ENCODE data around the gene GNE.
"Not testable (repeated sequence)": the region's sequence is repeated elsewhere in the genome, so short reads cannot be mapped to it uniquely, and the experiment has no call there.

GNE gene

DNA sequence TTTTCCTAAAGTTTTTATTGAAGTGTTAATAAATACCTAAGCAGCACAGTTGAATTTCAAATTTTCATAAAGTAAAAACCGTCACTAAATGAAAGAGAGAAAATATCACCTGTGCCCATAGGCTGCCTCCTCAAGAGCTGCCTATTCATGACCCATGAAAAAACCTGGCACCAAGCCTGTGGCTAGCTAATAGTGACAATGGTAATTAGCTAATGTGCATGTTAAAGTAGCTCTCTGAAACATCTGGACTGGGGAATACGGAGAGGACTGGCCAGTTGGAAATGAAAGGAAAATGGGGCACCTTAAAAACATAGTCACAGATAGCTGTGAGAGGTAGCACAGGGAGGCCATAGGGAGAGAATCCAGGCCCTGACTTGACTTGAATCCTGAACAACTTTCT lies 5.4 kb upstream of the GNE start:
- no peak for DNase-seq

- DNase-seq: peak in 1 of 2 donors; percentile 3
These were observed 817 bp upstream of the GNE start for GRCh38 chr9:36258996-36259533.

DNA sequence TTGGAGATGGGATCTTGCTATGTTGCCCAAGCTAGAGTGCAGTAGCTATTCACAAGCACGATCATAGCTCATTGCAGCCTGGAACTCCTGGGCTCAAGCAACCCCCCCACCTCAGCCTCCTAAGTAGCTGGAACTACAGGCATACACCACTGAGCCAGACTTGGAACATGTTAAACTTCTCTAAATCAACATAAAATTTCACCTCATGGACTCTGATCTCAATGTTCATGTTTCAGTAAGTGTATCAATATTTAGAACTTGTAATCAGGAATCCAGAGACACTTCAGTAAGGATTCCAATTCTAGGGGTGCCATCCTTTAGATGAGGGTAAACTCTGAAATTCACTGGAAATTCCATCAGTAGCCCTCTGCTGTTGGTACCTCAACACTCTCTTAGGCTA lies 6.8 kb downstream of the GNE start:
- DNase-seq: no peak

DNA sequence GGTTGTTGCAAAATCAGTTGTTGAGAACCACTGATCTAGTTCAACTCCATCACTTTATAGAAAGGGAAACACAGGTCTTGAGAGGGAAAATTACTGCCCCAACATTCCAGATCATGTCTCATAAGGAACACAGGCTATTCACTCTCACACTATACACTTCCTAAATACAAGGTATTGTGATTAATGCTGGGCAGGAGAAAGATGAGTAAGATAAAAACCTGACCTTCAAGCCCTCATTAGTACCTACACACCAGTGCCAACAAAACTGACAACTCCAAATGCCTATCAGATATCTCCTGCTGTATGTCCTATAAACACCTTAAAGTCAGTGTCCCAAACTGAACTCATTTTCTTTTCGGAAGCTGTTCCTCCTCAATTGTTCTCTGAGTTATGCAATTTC lies 8.2 kb downstream of the GNE start:
- DNase-seq: no peak

DNA sequence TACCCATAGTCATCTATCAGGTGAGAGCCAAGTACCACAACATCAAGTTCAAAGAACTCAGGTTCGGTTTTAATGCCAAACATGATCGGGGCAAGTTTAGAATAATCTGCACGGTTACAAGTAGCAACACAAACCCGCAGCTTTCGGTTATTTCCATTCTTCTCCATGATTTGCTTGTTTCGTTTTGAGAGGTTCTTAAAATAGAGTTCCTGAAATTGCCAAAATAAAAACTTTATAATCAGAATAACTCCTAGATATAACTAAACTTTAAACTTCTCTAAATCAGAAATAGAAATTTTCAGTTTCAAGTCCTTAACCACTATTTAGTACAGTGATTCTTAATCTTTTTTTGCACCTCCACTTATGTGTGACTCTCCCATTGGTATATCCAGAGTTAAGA lies 9.1 kb downstream of the GNE start:
- no peak for DNase-seq

GRCh38 chr9:36248061-36248460 lies 10.2 kb downstream of the GNE start:
- DNase-seq: peak in 1 of 2 donors; percentile 58

DNA sequence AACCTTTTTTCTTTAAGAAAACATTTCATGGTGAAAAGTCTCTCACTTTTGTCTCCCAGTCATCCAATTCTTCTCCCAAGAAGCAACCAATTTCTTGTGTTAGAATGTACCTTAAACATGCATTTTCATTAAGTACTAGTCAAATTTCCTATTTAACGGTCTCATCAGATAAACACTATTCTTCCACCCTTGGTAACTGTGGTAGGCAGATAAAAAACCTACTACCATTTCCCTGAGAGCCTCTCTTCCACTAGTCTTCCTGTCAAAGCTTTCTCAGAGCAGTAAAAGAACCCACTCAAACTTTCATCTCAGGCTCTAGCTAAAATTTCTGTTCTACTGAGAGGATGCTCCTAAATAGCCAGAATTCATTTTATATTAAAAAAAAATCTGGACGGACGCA lies 10.9 kb downstream of the GNE start:
- no peak for DNase-seq

GRCh38 chr9:36245906-36246305 lies 12.3 kb downstream of the GNE start:
- DNase-seq: no peak

DNA sequence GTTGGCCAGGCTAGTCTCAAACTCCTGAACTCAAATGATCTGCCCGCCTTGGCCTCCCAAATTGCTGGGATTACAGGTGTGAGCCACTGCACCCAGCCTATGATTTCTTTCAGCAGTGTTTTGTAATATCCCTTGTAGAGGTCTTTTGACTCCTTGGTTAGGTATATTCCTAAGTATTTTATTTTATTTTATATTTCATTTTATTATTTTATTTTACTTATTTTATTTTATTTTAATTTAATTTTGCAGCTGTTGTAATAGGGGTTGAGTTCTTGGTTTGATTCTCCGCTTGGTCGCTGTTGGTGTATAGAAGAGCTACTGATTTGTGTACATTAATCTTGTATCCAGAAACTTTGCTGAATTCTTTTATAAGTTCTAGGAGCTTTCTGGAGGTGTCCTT lies 18.6 kb downstream of the GNE start:
- DNase-seq: not testable (repeated sequence)

DNA sequence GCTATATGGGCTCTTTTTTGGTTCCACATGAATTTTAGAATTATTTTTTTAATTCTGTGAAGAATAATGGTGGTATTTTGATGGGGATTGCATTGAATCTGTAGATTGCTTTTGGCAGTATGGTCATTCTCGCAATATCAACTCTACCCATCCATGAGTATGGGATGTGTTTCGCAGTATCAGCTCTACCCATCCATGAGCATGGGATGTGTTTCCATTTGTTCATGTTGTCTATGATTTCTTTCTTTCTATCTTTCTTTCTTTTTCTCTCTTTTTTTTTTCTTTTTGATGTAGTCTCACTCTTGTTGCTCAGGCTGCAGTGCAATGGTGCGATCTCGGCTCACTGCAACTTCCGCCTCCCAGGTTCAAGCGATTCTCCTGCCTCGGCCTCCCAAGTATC lies 19.0 kb downstream of the GNE start:
- DNase-seq: not testable (repeated sequence)

DNA sequence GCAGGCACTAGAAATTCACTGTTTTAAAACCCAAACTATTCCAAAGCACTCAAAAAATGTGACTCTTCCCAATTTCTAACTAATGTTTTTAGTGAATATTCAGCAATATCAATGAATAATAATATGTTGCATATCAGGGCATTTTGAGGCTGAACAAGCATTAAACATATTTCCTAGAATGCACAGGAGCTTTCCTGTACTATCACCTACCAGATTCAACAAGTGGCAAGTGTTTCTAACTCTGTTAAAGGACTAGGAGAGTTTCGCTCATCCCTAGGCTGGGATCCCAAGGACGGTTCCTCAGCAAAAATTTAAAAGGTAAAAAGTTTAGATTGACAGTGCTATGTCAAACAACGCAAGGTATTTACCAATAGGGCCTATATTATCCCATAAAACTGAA lies 21.0 kb downstream of the GNE start:
- DNase-seq: no peak

GRCh38 chr9:36222449-36222848 lies 35.8 kb downstream of the GNE start:
- no peak for DNase-seq

DNA sequence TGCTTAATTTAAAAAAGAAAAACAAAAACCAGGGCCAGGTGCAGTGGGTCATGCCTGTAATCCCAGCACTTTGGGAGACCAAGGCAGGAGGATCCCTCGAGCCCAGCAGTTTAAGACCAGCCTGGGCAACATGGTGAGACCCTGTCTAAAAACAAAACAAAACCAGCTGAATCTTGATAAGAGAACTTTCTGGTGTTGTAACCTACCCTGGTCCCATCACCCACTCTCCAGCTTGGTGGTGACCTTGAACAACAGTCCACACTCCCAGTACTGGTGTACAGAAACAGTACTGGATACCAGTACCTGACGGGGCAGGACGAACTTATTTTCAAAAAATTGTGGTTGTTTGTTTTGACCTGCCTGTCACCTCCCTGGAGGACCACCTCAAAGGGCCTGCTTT lies 36.6 kb downstream of the GNE start:
- DNase-seq: no peak

GRCh38 chr9:36218411-36218901 lies 39.8 kb downstream of the GNE start:
- peak in 1 of 2 donors; percentile 15 for DNase-seq

DNA sequence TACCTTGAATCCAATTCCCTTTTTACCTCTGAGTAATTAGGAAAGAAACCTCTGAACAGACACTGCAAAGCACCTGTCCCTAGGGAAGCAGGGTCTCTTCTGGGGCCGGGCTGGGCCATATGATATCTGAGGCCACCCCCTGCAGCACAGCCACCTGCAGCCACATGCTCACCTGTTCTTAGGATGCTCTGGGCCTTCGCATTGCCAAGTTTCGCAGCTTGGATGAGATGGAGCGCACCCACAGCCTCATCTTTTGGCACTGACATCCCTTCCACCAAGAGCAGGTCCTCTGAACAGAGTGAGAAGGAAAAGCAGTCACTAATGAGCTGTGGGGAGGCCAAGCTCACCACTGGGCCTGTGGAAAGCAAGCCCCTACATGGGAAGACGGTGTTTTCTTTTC lies 40.2 kb downstream of the GNE start:
- DNase-seq: no peak

GRCh38 chr9:36217256-36217968 lies 40.8 kb downstream of the GNE start:
- no peak for DNase-seq

DNA sequence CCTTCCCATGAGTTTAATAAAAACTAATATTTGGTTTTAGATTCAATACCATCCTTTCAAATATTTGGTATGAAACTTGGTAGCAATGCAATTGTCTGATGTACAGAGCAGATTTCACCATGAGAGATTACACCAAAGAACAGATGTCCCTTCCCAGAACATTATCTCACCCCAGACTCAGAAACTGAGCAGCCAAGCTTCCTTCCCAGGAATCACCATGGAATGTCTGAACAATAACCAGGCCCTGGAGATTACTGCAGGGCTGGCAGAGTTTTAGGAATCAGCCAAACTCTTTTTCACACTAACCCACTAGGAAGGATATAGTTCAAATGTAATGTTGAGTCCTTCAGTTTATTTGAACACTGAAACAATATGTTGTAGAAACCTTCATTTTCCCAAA lies 43.7 kb downstream of the GNE start:
- no peak for DNase-seq

DNA sequence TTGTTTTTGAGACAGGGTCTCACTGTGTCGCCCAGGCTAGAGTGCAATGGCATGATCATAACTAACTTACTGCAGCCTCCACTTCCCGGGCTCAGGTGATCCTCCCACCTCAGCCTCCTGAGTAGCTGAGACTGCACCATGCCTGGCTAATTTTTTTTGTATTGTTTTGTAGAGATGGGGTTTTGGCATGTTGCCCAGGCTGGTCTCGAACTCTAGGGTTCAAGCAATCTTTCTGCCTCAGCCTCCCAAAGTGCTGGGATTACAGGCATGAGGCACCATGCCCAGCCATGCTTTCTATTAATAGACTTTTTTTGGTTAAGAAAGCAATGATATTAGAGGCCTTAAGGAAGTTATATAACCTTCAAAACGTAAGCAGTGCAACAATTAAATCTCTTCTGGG lies 44.3 kb downstream of the GNE start:
- no peak for DNase-seq

GRCh38 chr9:36213387-36213786 lies 44.9 kb downstream of the GNE start:
- no peak for DNase-seq

DNA sequence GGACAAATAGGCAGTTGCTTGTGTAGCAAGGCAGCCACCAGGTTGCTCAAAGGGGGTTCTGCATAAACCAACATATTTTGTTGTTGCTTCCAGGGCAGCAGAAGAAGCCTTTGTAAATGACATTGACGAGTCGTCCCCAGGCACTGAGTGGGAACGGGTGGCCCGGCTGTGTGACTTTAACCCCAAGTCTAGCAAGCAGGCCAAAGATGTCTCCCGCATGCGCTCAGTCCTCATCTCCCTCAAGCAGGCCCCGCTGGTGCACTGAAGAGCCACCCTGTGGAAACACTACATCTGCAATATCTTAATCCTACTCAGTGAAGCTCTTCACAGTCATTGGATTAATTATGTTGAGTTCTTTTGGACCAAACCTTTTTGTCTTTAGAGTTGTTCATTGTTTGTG lies 46.7 kb downstream of the GNE start:
- no peak for DNase-seq

DNA sequence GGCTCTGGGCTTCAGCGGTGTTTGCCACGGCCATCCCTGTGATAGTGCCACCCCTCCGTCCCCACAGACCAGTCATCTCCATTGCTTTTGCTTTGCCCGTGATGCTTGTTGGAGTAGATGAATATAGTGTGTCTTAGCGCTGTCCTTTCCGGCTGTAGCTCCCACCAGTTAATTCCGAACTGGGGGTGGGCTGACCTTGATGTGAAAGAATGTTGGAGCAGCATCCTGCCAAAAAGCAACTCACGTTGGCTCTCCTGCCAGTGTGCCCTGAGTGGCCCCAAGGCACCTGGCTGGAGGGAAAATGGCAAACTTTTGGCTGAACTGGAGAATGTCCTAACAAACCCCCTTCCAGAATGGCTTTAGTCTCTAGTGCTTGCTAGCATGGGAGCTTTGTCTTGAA lies 47.5 kb downstream of the GNE start:
- DNase-seq: no peak

GRCh38 chr9:36208521-36209253 lies 49.6 kb downstream of the GNE start:
- DNase-seq: no peak

GRCh38 chr9:36207546-36208012 lies 50.7 kb downstream of the GNE start:
- DNase-seq: no peak

- DNase-seq: no peak
These were observed 51.2 kb downstream of the GNE start for GRCh38 chr9:36207016-36207415.
